ENCODE results near the gene DOCK2.
"Not testable (repeated sequence)": the region's sequence is repeated elsewhere in the genome, so short reads cannot be mapped to it uniquely, and the experiment has no call there.

The DOCK2 gene

DNA sequence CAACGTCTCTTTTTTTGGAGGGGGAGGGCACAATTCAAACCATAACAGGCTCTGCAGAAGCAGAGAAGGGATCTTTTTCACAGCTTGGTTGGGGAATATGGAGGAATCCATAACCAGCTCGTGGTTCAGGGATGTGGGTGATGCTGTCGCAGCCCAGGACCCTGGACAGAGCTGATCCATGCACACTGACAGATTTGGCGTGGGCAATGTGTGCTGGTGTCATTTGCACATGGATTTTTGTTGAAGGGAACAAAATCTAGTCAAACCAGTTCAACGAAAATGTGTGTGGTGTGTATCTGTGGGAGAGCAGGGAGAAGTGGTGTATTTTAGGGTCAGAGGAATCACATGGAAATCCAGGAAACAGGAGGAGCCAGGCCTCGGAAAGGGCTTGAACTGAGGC is 4.2 kb downstream of the DOCK2 start:
- DNase-seq (ENCODE audit: low spot score) = no peak

DNA sequence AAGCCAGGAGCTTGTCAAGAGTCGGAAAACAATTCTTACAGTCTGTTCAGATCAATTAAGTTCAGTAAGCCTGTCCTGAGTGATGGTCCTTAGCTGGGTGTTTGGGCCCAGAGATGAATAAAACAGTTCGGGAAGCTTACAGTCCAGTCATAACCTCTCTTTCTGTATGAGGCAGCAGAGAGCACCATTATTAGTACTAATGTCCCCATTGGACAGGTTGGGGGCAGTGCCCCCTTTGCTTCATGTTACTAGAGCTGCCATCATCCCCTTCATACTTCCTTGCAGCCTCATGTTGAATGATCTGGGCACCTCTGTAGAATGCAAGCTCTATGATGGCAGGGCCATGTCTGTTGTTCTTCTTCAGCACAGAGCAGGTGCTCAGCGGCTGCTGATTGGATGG is 9.8 kb downstream of the DOCK2 start:
- DNase-seq (ENCODE audit: low spot score) = no peak

DNA sequence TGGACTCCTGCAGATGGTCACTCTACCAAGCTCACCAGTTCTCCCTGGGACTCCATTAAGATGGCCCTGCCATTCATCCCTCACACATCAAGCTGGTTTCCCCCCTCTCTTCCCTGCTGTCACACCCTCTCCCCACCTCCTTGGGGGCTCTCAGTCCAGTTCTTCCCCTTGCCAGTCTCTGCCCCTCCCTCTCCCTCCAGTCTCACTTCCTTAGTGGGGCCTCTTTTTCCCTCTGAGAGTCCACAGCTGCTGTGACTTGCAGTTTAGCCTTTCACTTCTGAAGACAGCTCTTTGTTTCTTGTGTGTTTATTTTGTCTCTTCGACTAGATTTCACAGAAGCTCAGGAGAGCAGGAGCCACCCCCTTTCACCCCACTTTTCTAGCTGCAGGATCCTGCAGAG is 10.5 kb downstream of the DOCK2 start:
- peak; percentile 68 for DNase-seq (ENCODE audit: low spot score)

DNA sequence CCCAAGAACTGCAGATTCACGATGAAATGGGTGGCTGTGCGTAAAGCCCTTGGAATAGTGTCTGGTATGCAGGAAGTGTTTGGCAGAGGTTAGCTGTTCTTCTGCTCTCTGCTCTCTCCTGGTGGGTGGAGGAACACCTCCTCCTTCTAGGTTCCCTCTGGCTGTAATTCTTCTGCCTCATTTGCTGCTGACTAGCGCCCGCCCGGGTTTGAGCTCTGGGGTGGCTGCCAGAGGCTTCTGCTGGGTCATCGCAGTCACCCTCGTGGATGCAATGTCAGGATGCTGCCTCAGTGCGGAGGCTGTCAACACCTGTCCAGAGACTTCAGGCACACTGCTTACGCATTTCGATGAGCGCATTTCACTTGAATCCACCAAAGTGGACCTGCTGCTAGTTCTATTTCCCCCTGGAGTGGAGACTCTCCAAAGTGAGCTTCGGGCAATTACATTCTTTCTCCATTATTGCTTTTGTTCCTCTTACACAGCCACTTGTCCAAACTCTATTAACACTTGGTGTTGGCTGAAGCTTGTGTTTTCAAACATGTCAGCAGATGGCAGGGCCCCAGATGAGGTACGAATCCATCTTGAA is 11.7 kb downstream of the DOCK2 start:
- no peak for DNase-seq (ENCODE audit: low spot score)

DNA sequence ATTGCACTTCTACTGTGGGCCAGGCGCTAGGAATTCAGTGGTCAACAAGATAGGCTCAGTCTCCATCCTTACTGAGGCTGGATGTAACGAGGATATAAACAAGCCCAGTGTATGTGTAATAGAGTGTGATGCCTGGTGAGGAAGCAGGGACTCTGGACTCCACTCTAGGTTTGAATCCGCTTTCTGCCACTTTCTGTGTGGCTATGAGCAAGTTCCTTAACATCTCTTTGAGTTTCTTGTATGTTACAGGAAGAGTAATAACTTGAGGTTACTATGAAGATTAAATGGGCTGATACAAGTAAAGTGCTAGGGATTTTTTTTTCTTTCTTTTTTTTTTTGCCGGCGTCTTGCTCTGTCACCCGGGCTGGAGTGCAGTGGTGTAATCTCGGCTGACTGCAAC is 12.4 kb downstream of the DOCK2 start:
- no peak for DNase-seq (ENCODE audit: low spot score)

DNA sequence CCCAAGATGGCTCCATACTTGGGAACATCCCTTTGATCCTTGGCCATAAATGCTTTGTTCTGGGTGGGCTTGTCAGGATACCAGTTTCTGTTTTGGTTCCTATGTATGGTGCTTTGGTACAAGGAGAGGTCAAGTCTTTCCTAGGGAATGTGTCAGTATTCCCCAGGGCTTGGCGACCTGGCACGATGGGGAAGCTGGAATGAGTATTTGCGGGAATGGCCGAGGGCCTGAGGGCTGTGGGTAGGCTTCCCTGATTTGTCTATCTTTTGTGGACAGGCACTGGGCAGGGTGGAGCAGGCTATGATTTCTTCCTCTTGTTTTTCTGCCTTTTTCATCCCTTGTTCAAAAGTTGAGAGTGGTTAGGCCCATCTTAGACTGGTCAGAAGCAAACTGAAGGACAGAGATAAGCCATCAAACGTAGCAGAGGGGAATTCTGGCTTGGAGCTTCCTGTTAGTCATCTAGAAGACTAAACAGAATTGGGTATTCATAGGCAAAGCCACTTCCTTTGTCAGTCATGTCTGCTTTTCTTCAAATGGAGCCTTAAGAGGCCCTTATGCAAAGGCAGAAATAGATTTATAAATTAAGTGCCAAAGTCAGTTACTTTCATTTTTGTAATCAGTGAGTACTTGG is 13.7 kb downstream of the DOCK2 start:
- DNase-seq (ENCODE audit: low spot score) = no peak

DNA sequence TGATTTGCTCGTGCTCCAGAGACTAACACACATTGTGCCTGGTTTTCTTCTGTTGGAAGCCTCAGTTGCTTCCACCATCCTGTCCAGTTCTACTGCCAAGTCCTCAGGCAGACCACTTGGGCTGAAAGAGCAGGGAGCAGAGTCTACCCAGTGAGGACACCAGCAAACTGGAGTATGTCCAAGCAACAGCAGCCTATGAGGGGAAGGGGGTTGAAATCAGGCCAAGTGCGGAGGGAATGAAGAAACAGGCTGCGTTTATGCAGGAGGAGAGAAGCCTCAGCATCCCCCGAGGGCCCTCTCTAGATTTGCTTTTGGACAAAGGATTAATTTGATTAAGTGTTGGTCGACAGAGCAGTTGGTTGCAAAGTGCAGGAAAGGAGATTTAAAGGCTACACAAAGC is 14.5 kb downstream of the DOCK2 start:
- DNase-seq (ENCODE audit: low spot score) = no peak

DNA sequence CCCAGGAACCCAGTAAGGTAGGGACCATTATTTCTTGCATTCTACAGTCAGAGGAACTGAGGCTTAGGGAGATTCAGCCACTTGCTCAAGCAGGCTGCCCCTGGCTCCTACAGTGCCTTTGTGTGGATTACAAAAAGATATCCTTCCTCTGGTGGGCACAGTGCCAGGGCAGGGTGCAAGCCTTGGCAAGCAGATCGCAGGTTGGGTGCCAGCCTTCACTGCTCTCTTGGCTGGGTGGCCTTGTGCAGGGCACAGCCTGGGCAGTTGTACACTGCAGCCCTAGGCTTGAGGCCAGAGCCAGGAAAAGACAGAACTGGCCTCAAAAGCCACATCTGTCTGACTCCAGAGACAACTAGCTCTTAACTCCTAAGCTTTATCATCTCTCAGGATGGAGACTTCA is 15.0 kb downstream of the DOCK2 start:
- DNase-seq (ENCODE audit: low spot score) = no peak

DNA sequence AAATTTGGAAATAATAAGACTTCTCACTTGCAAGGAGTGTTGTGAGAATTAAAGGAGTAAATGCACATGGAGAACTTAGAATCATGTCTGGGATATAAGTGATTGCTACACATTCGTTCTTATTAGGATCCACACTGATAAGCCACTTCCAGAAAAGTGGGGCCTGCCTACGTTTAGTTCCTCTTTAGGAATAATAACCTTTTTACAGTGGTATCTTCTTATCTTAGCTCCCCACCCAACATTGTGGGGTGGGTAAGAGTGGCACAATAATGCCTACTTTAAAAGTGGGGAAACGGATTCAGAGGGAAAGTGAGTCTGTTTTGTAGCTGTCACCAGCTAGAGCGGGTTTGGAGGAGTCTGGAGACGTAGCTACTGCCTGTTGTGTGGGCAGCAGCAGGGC is 16.0 kb downstream of the DOCK2 start:
- no peak for DNase-seq (ENCODE audit: low spot score)

DNA sequence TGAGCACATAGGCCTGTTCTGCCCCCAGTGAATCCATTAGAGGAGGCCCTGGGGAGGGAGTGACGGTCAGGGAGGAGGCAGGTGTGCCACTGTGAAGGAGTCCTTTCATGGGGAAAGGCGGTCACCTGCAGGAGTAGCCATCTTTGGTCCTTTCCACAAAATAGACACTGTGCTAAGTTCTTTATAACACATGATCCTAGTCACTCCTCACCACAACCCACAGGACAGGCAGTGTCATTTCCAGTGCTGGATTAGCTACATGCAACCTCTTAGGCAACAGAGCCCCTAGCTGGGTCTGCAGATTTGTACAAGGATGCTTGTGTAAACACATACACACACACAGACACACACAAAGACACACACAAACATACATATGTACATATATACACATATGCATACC is 18.3 kb downstream of the DOCK2 start:
- DNase-seq (ENCODE audit: low spot score) = no peak

DNA sequence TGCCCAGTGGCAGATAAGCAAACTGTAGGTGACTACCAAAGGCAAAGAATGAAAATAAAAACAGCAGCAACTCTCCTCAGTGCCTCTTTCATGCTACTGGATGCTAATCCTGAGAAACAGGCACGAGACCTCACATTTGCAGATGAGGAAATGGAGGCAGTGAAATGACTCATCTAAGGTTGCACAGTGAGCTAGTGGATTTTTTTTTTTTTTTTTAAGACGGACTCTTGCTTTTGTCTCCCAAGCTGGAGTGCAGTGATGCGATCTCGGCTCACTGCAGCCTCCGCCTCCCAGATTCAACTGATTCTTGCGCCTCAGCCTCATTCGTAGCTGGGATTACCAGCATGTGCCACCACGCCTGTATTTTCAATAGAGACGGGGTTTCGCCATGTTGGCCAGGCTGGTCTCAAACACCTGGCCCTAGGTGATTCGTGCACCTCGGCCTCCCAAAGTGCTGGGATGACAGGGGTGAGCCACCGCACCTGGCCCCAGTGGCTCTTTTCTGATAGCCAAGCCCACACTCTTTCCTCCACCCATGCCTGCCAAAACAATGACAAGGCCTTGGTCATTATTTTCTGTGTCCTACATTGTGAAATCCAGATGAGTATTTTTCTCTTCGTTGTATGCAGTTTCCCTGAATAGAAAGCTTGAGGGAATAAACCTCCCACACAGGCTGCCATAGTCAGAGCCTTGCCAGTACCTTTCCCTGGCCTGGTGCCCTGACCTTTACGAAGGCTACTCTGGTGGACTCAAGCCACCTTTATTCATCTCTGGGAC is 19.2 kb downstream of the DOCK2 start:
- no peak for DNase-seq (ENCODE audit: low spot score)

DNA sequence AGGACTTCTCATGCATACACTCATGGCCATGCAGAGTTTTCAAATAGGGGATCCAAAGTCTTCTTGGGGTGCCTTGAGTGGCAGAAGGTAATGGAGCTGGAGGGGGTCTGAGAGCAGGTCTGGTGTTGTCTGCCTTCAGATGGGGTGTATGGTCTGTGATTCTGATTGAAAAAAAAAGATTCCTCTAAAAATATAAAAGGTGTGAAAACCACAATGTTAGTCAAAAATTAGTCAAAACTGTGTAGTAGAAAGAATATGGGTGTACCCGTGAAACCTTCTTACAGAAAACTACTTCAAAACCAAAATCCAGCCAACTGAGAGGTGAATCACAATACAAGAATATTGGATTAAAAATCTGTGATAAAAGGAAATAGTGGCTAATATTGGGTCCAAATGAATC is 20.1 kb downstream of the DOCK2 start:
- no peak for DNase-seq (ENCODE audit: low spot score)

DNA sequence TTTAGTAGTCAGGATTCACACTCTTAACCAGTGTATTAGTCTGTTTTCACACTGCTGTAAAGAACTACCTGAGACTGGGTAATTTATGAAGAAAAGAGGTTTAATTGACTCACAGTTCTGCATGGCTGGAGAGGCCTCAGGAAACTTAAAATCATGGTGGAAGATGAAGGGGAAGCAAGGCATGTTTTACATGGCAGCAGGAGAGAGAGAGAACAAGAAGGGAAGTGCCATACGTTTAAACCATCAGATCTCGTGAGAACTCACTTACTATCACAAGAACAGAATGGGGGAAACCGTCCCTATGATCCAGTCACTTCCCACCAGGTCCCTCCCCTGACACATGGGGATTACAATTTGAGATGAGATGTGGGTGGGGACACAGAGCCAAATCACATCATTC is 25.4 kb downstream of the DOCK2 start:
- not testable (repeated sequence) for DNase-seq (ENCODE audit: low spot score)

DNA sequence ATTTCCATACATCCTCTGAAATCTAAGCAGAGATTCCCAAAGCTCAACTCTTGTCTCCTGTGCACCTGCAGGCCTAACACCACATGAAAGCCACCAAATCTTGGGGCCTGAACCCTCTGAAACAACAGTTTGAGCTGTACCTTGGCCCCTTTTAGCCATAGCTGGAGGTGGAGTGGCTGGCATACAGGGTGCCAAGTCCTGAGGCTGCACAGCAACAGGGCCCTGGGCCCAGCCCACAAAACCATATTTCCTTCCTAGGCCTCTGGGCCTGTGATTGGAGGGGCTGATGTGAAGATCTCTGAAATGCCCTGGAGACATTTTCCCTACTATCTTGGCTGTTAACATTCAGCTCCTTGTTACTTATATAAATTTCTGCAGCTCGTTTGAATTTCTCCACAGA is 26.5 kb downstream of the DOCK2 start:
- no peak for DNase-seq (ENCODE audit: low spot score)

DNA sequence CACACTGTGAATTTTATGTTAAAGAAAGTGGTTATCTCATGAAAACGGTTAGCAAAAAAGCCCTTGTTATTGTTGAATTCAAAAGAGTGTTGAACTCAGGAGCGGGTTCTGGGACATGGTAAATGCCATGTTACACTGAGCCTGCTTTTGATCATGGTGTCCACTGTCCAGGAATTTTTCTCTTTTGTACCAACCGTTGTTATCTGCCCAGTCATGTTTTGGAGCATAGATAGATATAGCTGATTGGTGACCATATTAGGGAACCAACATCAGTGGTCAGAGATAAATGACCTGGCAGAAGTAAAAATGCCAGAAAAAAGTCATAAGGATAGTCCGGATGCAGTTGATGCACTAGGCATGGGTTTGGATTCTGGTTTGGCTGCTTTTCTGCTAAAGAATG is 29.3 kb downstream of the DOCK2 start:
- DNase-seq (ENCODE audit: low spot score) = no peak

DNA sequence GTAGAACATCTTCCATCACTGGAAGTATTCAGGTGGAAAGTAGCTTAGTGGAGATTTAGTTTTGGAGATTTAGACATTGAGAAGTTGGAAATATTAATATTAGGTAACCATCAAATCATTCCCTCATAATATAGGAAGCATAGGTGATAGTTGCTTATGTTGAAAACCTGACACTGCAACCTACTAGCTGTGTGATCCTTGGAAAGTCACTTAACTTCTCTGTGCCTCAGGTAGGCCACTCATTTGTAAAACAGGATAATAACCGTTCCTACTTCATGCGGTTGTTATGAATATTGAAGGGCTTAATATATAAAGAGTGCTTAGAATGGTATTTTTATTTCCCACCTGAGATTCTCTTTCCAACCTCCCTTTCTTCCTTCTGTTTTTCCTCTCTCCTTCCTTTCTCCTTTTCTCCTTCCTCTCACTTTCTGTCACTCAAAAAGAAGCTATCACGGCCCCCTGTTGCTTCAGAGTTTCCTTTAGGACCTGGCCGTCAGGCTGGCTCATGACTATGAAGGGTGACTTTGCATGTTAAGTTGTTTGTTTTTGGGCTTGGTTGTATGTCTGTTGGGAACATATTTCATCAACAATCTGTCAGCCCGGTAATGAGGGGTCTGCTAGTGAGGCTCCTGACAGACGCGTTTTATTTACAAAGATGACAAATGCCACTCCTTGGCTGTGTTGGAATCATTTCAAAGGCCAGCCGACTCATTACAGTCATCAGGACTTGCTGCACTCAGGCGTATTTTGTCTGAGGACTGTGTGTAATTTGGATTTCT is 31.0 kb downstream of the DOCK2 start:
- DNase-seq (ENCODE audit: low spot score) = no peak

DNA sequence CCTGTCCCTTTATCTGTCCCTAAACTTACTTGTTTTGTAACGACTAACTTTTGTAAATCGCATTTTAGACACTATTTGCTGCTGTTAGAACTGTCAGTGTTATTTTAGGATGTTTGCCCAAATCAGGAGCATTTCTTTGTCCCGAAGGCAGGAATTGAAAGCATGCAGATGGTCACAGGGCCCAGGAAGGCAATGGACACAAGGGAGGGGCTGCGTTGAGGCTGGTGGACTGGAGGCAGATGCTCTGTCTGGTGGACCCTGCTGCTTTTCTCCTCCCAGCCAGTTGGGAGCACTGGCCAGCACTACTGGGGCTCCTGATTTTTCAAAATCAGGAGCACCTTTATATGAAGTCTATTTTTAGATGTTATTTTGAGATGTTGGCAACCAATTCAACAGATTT is 31.7 kb downstream of the DOCK2 start:
- DNase-seq (ENCODE audit: low spot score) = no peak

DNA sequence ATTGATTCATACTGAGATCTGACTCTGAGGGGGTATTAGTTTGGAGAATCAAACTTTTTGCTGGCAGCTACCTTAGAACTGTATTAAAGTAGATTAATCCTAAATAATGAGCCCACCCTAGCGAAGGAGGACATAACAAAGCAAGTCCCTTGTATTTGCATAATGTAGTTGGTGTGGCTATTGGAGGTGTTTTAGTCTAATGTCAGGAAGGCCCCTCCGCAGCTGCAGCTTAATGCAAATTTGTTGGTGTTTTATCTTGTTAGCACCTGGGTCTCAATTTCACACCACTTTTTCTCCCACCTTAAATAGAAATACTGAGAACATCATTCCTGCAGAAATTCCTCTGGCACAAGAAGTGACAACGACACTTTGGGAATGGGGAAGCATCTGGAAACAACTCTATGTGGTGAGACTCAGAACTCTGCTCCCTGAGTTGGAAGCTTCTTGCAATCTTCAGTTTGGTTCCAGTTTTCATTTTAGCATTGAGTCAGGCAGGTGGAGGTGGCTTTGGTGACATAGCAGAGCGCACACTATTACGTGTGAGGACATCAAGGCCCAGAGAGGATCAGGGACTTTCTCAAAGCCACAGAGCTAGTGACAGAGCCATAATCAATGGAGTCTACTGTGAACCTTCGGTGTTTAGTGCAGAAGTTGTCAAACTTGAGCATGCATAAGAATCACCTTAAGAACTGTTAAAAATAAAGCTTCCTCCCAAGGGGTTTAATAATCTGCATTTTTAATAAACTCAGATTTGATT is 33.9 kb downstream of the DOCK2 start:
- DNase-seq (ENCODE audit: low spot score) = peak; percentile 62

DNA sequence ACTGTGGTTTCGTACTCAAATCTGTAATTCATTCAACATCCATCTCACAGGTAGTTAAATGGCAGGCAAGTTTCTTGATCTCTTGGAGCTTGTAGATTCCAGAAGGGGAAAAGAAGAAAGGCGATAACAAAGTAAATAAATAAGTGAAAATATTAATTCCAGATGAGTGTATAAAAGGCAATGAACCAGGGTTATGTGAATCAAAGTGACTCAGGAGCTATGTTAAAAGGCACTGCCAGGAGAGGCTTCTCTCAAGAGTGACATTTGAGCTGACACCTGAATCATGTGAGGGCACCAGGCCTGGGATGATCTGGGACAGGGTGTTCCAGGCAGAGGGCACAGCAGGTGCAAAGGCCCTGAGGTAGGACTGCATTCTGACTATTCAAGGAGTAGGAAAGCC is 45.0 kb downstream of the DOCK2 start:
- no peak for DNase-seq (ENCODE audit: low spot score)

DNA sequence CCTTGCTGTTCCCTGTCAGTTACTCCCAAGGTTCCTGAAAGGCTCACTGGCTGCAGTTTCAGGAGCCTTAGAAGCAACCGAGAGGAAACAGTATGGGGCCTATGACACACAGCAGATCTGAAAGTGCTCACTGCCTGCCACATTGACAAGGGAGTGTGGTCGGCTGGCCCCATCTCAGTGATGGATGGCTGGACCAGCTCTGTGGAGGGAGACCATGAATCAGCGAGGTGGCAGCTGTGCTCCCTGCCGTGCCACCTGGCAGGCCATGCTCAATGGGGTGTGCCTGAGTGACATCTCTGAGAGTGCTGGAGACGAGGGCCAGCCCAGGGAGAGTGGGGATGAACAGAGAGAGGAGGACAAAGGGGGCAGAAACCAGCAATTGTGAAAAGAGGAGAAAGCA is 49.1 kb downstream of the DOCK2 start:
- peak; percentile 62 for DNase-seq (ENCODE audit: low spot score)

DNA sequence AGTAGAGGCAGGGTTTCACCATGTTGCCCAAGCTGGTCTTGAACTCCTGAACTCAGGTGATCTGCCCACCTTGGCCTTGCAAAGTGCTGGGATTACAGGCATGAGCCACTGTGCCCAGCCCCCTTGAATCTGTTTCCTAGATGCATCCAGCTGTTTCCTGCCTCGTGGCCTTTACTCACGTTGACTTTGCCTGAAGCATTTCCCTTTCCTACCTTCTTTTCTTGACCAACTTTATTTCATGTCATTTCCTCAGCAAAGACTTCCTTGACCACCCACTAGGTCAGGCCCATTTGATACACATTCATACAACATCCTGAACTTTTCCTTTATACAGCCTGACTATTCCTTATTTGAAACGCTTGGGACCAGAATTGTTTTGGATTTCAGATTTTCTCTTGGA is 51.0 kb downstream of the DOCK2 start:
- DNase-seq (ENCODE audit: low spot score) = no peak

DNA sequence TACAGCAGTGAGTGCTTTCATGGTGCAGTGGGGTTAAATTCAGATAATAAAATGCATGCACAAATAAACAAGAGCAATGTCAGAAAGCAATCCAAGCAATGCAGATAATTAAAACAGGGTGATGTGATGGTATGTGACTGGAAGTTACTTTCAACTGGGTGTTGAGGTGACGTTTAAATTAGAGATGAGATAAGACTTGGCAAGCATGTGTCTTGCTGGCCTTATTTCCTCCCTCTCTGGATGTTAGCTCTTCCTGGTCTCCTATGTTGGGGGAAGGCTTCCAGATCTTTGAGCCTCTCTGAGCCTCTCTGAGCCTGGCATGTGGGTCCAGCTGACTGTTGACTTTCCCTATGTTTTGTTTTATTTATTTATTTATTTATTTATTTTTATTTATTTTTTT is 54.4 kb downstream of the DOCK2 start:
- DNase-seq (ENCODE audit: low spot score) = no peak
